ENCODE data around the gene C12orf57. TPM values are rescaled to one million over a fixed set of nuclear protein-coding genes. Genes with fewer than 3 reads are reported as not detected.

C12orf57 gene
- total and polyA plus RNA-seq, 9 of the 15 experiments (the other 6 are each of a cell fraction or from before 2014, with no cell fraction given): 26.7 to 191 (median 107) TPM

- TF ChIP-seq ZBTB2 (IDR thresholded peaks at IDR 0.05) (peak; percentile 32; the same call in 1 of the 2 replicates), CEBPG (CRISPR knock-in tag; IDR thresholded peaks at IDR 0.05) (peak; percentile 60; the same call in 1 of the 2 replicates), CEBPG (tag; conservative IDR thresholded peaks at IDR 0.05 in 1 of 2, IDR thresholded peaks at IDR 0.05 in 1 of 2) (peak; percentile 45 to 82; a peak in 2 of 4 replicates), ZFX (CRISPR knock-in tag; IDR thresholded peaks at IDR 0.05) (0 out of 2 replicates have a peak, but pooled peaks have one; percentile 5), CEBPB (tag; IDR thresholded peaks at IDR 0.05) (peak; percentile 92), MAZ (CRISPR knock-in tag; conservative IDR thresholded peaks at IDR 0.05 in 1 of 2, IDR thresholded peaks at IDR 0.05 in 1 of 2) (0 out of 4 replicates have a peak, but pooled peaks of 1 of the 2 experiments have one; percentile 2), RBFOX2 (IDR thresholded peaks at IDR 0.05; ENCODE audit: low read depth, low read length) (peak; percentile 6; the same call in 1 of the 2 replicates), ZNF41 (CRISPR knock-in tag; conservative IDR thresholded peaks at IDR 0.05) (no peak), IRF2 (CRISPR knock-in tag; IDR thresholded peaks at IDR 0.05) (no peak), ZBTB43 (CRISPR knock-in tag; IDR thresholded peaks at IDR 0.05) (no peak)
Measured at GRCh38 chr12:6962285-6963015, 18.6 kb downstream of the C12orf57 start (continued).
